GM23338 (cell line): ENCODE results near the gene CCNG1.

Experiments used
- CREB1 ChIP-seq: fragments of 250-450 bp; sonication (Bioruptor Pico); IDR thresholded peaks from 2 replicates; pipeline ENCODE4 v1.5.0; 2020; ENCODE audit warnings: low read depth, mild to moderate bottlenecking, moderate library complexity
- CTCF ChIP-seq, 2 experiments: fragments of 200-600 bp in 1 of 2; sonication (generic) in 1 of 2; conservative IDR thresholded peaks; 2 replicates each; pipeline versions ENCODE4 v1.5.1 to v1.6.1; 2016 to 2017; ENCODE audit warnings: antibody characterized with exemption in 2 of 2, low read depth in 2 of 2, mild to moderate bottlenecking in 2 of 2, moderate library complexity in 1 of 2
- ETS1 ChIP-seq: IDR thresholded peaks from 2 replicates; pipeline ENCODE4 v1.6.1; 2016; ENCODE audit warnings: antibody characterized with exemption
- EZH2 ChIP-seq: fragments of 200-600 bp; sonication (generic); IDR thresholded peaks from one replicate; pipeline ENCODE4 v1.8.0; 2017; ENCODE audit warnings: antibody characterized with exemption, mild to moderate bottlenecking, low read depth; ENCODE audit not compliant: unreplicated experiment
- EZH2phosphoT487 ChIP-seq: fragments of 200-600 bp; sonication (generic); IDR thresholded peaks from one replicate; pipeline ENCODE4 v1.8.1; 2018; ENCODE audit warnings: antibody characterized with exemption; ENCODE audit not compliant: unreplicated experiment
- JUNB ChIP-seq: IDR thresholded peaks from one replicate; pipeline ENCODE4 v1.6.1; 2016; ENCODE audit warnings: antibody characterized with exemption; ENCODE audit not compliant: unreplicated experiment
- POLR2AphosphoS5 ChIP-seq: IDR thresholded peaks from 2 replicates; pipeline ENCODE4 v1.6.1; 2016; ENCODE audit warnings: antibody characterized with exemption, low read depth
- REST ChIP-seq: IDR thresholded peaks from one replicate; pipeline ENCODE4 v1.6.1; 2018; ENCODE audit warnings: antibody characterized with exemption; ENCODE audit not compliant: unreplicated experiment
- ZNF114 ChIP-seq: fragments of 250-450 bp; sonication (Bioruptor Pico); IDR thresholded peaks from 2 replicates; pipeline ENCODE4 v1.5.0; 2020; ENCODE audit warnings: mild to moderate bottlenecking, moderate library complexity
- ZNF331 ChIP-seq: fragments of 250-450 bp; sonication (Bioruptor Pico); IDR thresholded peaks from 2 replicates; pipeline ENCODE4 v1.5.0; 2020; ENCODE audit warnings: low read depth, mild to moderate bottlenecking, moderate library complexity

- TF ChIP-seq POLR2AphosphoS5 (no peak), CTCF (conservative IDR thresholded peaks at IDR 0.05; ENCODE audit: low read depth in 2 of 2) (no peak), REST (no peak), ZNF114 (CRISPR knock-in tag) (no peak), EZH2phosphoT487 (no peak), ETS1 (no peak), JUNB (no peak), ZNF331 (CRISPR knock-in tag) (no peak), EZH2 (no peak), CREB1 (CRISPR knock-in tag) (no peak)
These were observed 1.7 kb downstream of the CCNG1 start for GRCh38 chr5:163439092-163439425.
